Measurements from ENCODE around the gene PEAR1. TPM values are rescaled to one million over a fixed set of nuclear protein-coding genes. Genes with fewer than 3 reads are reported as not detected.
A peak's percentile ranks its signal among the peaks of the same experiment; 100 is the strongest.

PEAR1 gene
- total RNA-seq, 1 donor: 12.1 TPM

GRCh38 chr1:156886583-156887281 is 6.8 kb upstream of the PEAR1 start:
- no peak for DNase-seq (ENCODE audit: low read depth)
- TF ChIP-seq, protein P1, sequence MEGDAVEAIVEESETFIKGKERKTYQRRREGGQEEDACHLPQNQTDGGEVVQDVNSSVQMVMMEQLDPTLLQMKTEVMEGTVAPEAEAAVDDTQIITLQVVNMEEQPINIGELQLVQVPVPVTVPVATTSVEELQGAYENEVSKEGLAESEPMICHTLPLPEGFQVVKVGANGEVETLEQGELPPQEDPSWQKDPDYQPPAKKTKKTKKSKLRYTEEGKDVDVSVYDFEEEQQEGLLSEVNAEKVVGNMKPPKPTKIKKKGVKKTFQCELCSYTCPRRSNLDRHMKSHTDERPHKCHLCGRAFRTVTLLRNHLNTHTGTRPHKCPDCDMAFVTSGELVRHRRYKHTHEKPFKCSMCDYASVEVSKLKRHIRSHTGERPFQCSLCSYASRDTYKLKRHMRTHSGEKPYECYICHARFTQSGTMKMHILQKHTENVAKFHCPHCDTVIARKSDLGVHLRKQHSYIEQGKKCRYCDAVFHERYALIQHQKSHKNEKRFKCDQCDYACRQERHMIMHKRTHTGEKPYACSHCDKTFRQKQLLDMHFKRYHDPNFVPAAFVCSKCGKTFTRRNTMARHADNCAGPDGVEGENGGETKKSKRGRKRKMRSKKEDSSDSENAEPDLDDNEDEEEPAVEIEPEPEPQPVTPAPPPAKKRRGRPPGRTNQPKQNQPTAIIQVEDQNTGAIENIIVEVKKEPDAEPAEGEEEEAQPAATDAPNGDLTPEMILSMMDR (IDR thresholded peaks at IDR 0.05; ENCODE audit: insufficient read depth, low read depth, low read length): no peak
- H3K4me3 ChIP-seq (ENCODE audit: low read depth, low read length): no peak overlapping the region

- no peak overlapping the region for H3K4me3 ChIP-seq (ENCODE audit: low read depth, low read length)
- DNase-seq (ENCODE audit: low read depth): no peak
- TF ChIP-seq, protein P1 (IDR thresholded peaks at IDR 0.05; ENCODE audit: insufficient read depth, low read depth, low read length): no peak
These were observed 6.2 kb upstream of the PEAR1 start for GRCh38 chr1:156887317-156887716.

GRCh38 chr1:156887734-156888133 is 5.8 kb upstream of the PEAR1 start:
- no peak for DNase-seq (ENCODE audit: low read depth)
- no peak overlapping the region for H3K4me3 ChIP-seq (ENCODE audit: low read depth, low read length)
- TF ChIP-seq, protein P1 (IDR thresholded peaks at IDR 0.05; ENCODE audit: insufficient read depth, low read depth, low read length): no peak

GRCh38 chr1:156889802-156890580 is 3.5 kb upstream of the PEAR1 start:
- peak; percentile 84 for DNase-seq (ENCODE audit: low read depth)
- TF ChIP-seq, protein P1 (IDR thresholded peaks at IDR 0.05; ENCODE audit: insufficient read depth, low read depth, low read length): peak; percentile 87
- H3K4me3 ChIP-seq (ENCODE audit: low read depth, low read length): no peak overlapping the region

GRCh38 chr1:156892190-156893047 is 1.1 kb upstream of the PEAR1 start:
- TF ChIP-seq, protein P1 (IDR thresholded peaks at IDR 0.05; ENCODE audit: insufficient read depth, low read depth, low read length): peak; percentile 81
- peak overlapping the region; percentile 43 for H3K4me3 ChIP-seq (ENCODE audit: low read depth, low read length)
- DNase-seq (ENCODE audit: low read depth): peak; percentile 94

DNA sequence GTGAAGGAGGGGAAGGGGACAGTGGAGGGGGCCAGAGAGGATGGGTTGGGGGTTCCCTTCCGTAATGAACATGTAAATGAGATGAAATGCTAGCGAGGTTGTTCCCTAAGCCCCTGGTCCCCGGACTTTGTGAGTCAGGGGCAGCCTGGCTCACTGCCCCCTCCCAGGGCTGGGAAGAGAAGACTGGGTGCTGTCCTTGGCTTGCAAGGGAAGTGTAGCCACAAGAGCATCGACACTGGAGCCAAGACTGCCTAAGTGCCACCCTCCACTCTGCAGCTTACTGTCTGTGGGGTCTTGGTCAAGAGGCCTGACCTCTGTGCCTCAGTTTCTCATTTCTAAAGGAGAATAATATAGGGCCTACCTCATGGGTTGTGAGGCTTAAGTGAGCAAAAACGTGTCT is 483 bp downstream of the PEAR1 start:
- peak; percentile 37 for DNase-seq (ENCODE audit: low read depth)
- TF ChIP-seq, protein P1 (IDR thresholded peaks at IDR 0.05; ENCODE audit: insufficient read depth, low read depth, low read length): no peak
- H3K4me3 ChIP-seq (ENCODE audit: low read depth, low read length): peak overlapping the region; percentile 65
